MM.1S (cell line): ENCODE data around the gene SFI1.
"Not testable (repeated sequence)": the region's sequence is repeated elsewhere in the genome, so short reads cannot be mapped to it uniquely, and the experiment has no call there.

Experiments used
- DNase-seq: peaks from one replicate; pipeline ENCODE4 v3.0.0-alpha.2; 2015
- H2AFZ ChIP-seq: fragments of 300-600 bp; sonication (generic); 2 replicates; pipeline ENCODE4 v1.6.0; 2016; ENCODE audit warnings: antibody characterized with exemption, low read length
- H3F3A ChIP-seq: fragments of 300-600 bp; sonication (generic); 2 replicates; pipeline ENCODE4 v1.6.1; 2016; ENCODE audit warnings: mild to moderate bottlenecking, antibody characterized with exemption, low read length, moderate library complexity, mixed read lengths; ENCODE audit not compliant: insufficient read depth
- H3K27ac ChIP-seq: fragments of 300-600 bp; sonication (generic); 2 replicates; pipeline ENCODE4 v1.5.1; 2016; ENCODE audit warnings: mild to moderate bottlenecking, low read length
- H3K27me3 ChIP-seq: fragments of 300-600 bp; sonication (generic); replicated peaks from 2 replicates; pipeline ENCODE4 v1.6.0; 2016; ENCODE audit warnings: low read length; ENCODE audit not compliant: insufficient read depth
- H3K36me3 ChIP-seq: fragments of 300-600 bp; sonication (generic); replicated peaks from 2 replicates; pipeline ENCODE4 v1.6.1; 2016; ENCODE audit warnings: mild to moderate bottlenecking, low read length, mixed read lengths; ENCODE audit not compliant: insufficient read depth
- H3K4me1 ChIP-seq: fragments of 300-600 bp; sonication (generic); 2 replicates; pipeline ENCODE4 v1.6.1; 2016; ENCODE audit warnings: low read length, mixed read lengths
- H3K4me2 ChIP-seq: fragments of 300-600 bp; sonication (generic); 2 replicates; pipeline ENCODE4 v1.6.0; 2016; ENCODE audit warnings: low read depth, low read length
- H3K4me3 ChIP-seq: fragments of 300-600 bp; sonication (generic); 2 replicates; pipeline ENCODE4 v1.5.1; 2016; ENCODE audit warnings: low read length, mixed read lengths
- H3K79me2 ChIP-seq: fragments of 300-600 bp; sonication (generic); 2 replicates; pipeline ENCODE4 v1.6.1; 2016; ENCODE audit warnings: mixed run types, low read length, mixed read lengths
- H3K9ac ChIP-seq: fragments of 300-600 bp; sonication (generic); 2 replicates; pipeline ENCODE4 v1.6.1; 2016; ENCODE audit warnings: low read length, mixed read lengths
- H3K9me2 ChIP-seq: fragments of 300-600 bp; sonication (generic); replicated peaks from 2 replicates; pipeline ENCODE4 v1.6.1; 2016; ENCODE audit warnings: mild to moderate bottlenecking, low read length, mixed read lengths; ENCODE audit not compliant: insufficient read depth
- H3K9me3 ChIP-seq: fragments of 300-600 bp; sonication (generic); replicated peaks from 2 replicates; pipeline ENCODE4 v1.6.1; 2016; ENCODE audit warnings: mild to moderate bottlenecking, low read length, mixed read lengths; ENCODE audit not compliant: insufficient read depth
- H4K20me1 ChIP-seq: fragments of 300-600 bp; sonication (generic); 2 replicates; pipeline ENCODE4 v1.6.1; 2016; ENCODE audit warnings: mild to moderate bottlenecking, low read length, moderate library complexity, mixed read lengths; ENCODE audit not compliant: insufficient read depth
- CTCF ChIP-seq: fragments of 300-600 bp; sonication (generic); IDR thresholded peaks from 2 replicates; pipeline ENCODE4 v1.5.1; 2016; ENCODE audit warnings: antibody characterized with exemption, low read length, mixed read lengths
- EZH2 ChIP-seq: fragments of 300-600 bp; sonication (generic); optimal IDR thresholded peaks from 2 replicates; pipeline ENCODE3; 2017; ENCODE audit warnings: low read depth, mild to moderate bottlenecking, antibody characterized with exemption, low read length, mixed read lengths
- EZH2phosphoT487 ChIP-seq: fragments of 300-600 bp; sonication (generic); IDR thresholded peaks from 2 replicates; pipeline ENCODE4 v1.6.1; 2018; ENCODE audit warnings: antibody characterized with exemption, low read length

Gene SFI1

GRCh38 chr22:31588970-31589675, 92.8 kb downstream of the SFI1 start:
- no peak overlapping the region for H3K4me2 ChIP-seq
- peaks cover 14% of the 10 kb centered on the region for H3F3A ChIP-seq
- no peak for DNase-seq
- no peak for TF ChIP-seq CTCF
- no peak for TF ChIP-seq EZH2phosphoT487
- no peak for TF ChIP-seq EZH2
- peaks cover 21% of the 10 kb centered on the region for H3K4me1 ChIP-seq
- H3K9ac ChIP-seq = no peak overlapping the region
- no peaks in the 10 kb centered on the region for H3K79me2 ChIP-seq
- H3K27me3 ChIP-seq = no peaks in the 10 kb centered on the region
- H3K4me3 ChIP-seq = no peak overlapping the region
- H3K36me3 ChIP-seq = 0 out of 2 replicates have a peak, but pooled peaks cover 3% of the 10 kb centered on the region
- H4K20me1 ChIP-seq = no peaks in the 10 kb centered on the region
- H2AFZ ChIP-seq = no peak overlapping the region
- no peaks in the 10 kb centered on the region for H3K9me2 ChIP-seq
- no peaks in the 10 kb centered on the region for H3K9me3 ChIP-seq
- H3K27ac ChIP-seq = no peak overlapping the region

- DNase-seq = not testable (repeated sequence)
These were observed 93.8 kb downstream of the SFI1 start for GRCh38 chr22:31590161-31590560.

DNA sequence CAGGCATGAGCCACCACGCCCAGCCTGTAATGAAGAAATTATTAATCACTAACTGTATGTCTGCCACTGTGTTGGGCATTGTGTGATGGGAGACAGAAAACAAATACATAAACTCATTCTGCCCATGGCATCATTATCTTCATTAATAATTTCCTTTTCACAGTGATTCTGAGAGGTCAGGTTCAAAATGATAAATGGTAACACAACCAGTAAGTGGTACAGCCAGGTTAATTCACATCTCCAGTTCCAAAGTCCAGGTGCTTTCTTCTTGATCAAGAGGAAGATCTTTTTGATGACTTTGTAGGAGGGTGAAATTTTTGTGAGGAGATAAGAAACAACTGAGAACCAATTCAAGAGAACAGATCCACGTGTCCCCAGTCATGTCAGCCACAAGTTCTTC, 98.9 kb downstream of the SFI1 start:
- Histone ChIP-seq H3K9ac (no peak overlapping the region), H3K36me3 (no peaks in the 10 kb centered on the region), H3K4me3 (no peak overlapping the region), H3K9me2 (no peaks in the 10 kb centered on the region), H3K27me3 (no peaks in the 10 kb centered on the region), H3K9me3 (no peaks in the 10 kb centered on the region), H2AFZ (no peak overlapping the region), H3K79me2 (no peaks in the 10 kb centered on the region), H3K27ac (no peak overlapping the region), H3K4me2 (no peak overlapping the region), H3F3A (no peaks in the 10 kb centered on the region; the same call in 1 of the 2 replicates), H3K4me1 (no peaks in the 10 kb centered on the region), H4K20me1 (no peaks in the 10 kb centered on the region)
- TF ChIP-seq EZH2 = no peak
- no peak for TF ChIP-seq EZH2phosphoT487
- TF ChIP-seq CTCF = no peak
- DNase-seq = no peak

More at GRCh38 chr22:31590161-31590560, 93.8 kb downstream of the SFI1 start:
- H3K36me3 ChIP-seq, H3K4me3 ChIP-seq, H3K79me2 ChIP-seq, H3K27me3 ChIP-seq, H3K27ac ChIP-seq, H3K9me3 ChIP-seq, H3K9ac ChIP-seq, H3K9me2 ChIP-seq, H4K20me1 ChIP-seq, H3F3A ChIP-seq, H2AFZ ChIP-seq, H3K4me2 ChIP-seq: not testable (repeated sequence)
- H3K4me1 ChIP-seq = peaks cover 13% of the 10 kb centered on the region

DNA sequence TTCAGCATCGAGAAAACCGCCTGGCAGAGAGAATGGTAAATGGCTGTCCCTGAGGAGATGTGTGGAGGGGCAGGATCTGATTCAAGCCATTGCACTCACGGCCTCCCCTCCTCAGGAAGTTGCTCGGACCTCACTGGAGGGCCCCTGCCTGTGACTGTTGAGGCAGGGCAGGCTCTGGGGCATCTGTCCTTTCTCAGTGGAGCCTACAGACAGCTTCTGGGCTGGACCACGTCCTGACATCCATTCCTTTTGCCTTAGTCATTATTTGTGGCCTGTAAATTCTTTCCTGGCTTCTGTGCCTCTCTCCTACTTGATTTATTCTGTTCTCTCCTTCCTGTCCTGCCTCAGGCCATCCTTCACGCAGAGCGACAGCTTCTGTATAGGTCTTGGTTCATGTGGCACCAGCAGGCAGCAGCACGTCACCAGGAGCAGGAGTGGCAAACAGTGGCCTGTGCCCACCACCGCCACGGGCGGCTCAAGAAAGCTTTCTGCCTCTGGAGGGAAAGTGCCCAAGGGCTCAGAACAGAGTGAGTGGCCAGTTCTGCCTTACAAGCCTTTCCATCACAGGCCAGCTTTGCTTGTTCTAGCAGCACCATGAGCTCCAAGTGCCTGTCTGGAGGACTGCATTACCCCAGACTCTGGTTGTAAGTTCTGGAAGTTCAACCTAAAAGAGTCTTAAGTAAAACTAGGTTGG, 106.1 kb downstream of the SFI1 start:
- H3K9me2 ChIP-seq = no peaks in the 10 kb centered on the region
- no peaks in the 10 kb centered on the region for H3K9me3 ChIP-seq
- no peaks in the 10 kb centered on the region for H3F3A ChIP-seq
- H3K27me3 ChIP-seq = no peaks in the 10 kb centered on the region
- H3K36me3 ChIP-seq = no peaks in the 10 kb centered on the region; the same call in 1 of the 2 replicates
- H3K79me2 ChIP-seq = no peaks in the 10 kb centered on the region
- no peak overlapping the region for H3K4me3 ChIP-seq
- no peaks in the 10 kb centered on the region for H3K4me1 ChIP-seq
- H3K27ac ChIP-seq = no peak overlapping the region
- H4K20me1 ChIP-seq = no peaks in the 10 kb centered on the region
- no peak overlapping the region for H2AFZ ChIP-seq
- no peak for TF ChIP-seq EZH2phosphoT487
- no peak for TF ChIP-seq EZH2
- TF ChIP-seq CTCF = no peak
- H3K9ac ChIP-seq = no peak overlapping the region
- no peak overlapping the region for H3K4me2 ChIP-seq
- DNase-seq = no peak
